Measurements from ENCODE around the gene FGFBP3.
A peak's percentile ranks its signal among the peaks of the same experiment; 100 is the strongest.

The FGFBP3 gene

DNA sequence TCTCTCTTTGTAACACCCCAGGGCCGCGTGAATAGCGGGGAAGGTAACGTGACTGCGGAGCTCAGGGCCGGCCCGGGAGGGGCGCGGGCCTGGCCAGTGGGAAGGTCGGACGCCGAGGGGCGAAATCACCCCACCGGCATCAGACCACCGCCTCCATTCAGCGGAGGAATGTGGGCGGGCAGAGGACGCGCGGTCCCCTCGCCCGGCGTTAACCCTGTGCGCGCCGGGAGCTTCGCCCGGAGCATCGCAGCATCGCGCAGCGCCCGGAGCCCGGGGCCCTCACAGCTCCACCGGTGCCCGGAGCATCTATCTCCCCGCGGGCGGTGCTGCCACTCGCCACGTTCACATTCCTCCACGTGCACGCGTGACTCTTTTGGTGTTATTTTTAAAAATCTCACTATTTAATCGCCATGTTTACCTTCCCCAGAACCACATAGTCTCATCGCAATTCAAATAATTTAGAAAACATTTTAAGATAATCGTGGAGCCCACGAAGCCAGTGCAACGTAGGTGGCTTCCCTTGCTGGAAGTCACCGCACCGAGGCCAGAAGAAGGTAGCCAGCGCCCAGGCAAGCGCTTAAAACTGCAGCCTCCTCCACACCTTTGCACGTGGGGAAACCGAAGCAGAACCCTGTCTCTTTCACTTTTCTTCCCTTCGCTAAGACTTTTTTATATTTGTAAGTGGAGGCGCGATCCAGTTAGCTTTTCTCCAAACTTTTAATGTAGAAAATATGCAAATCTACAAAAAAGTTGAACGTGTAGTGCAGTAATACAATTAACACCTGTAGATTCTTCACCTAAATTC is 21.8 kb downstream of the FGFBP3 start:
- peak; percentile 61 for DNase-seq (ENCODE audit: low read depth)
- TF ChIP-seq, protein P1, sequence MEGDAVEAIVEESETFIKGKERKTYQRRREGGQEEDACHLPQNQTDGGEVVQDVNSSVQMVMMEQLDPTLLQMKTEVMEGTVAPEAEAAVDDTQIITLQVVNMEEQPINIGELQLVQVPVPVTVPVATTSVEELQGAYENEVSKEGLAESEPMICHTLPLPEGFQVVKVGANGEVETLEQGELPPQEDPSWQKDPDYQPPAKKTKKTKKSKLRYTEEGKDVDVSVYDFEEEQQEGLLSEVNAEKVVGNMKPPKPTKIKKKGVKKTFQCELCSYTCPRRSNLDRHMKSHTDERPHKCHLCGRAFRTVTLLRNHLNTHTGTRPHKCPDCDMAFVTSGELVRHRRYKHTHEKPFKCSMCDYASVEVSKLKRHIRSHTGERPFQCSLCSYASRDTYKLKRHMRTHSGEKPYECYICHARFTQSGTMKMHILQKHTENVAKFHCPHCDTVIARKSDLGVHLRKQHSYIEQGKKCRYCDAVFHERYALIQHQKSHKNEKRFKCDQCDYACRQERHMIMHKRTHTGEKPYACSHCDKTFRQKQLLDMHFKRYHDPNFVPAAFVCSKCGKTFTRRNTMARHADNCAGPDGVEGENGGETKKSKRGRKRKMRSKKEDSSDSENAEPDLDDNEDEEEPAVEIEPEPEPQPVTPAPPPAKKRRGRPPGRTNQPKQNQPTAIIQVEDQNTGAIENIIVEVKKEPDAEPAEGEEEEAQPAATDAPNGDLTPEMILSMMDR (conservative IDR thresholded peaks at IDR 0.05; ENCODE audit: low read depth, low read length), result no peak
- H3K4me3 ChIP-seq (ENCODE audit: low read depth, low read length), result peak overlapping the region; percentile 67

DNA sequence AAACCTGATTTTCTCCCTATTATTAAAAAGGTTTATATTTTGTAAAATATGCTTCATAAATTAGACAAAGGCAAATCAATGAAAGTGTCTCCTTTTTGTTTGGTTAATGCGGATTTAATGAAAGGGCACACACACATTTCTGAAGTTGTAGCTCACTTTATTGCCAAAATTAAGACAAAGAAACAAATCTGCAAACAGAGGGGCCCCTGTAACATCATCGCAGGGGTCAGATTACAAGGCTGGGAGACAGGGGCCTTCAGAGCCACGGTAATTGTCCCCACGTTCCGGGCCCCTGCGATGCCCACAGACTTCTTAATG is 22.4 kb downstream of the FGFBP3 start:
- DNase-seq (ENCODE audit: low read depth), result no peak
- peak overlapping the region; percentile 67 for H3K4me3 ChIP-seq (ENCODE audit: low read depth, low read length)
- TF ChIP-seq, protein P1 (conservative IDR thresholded peaks at IDR 0.05; ENCODE audit: low read depth, low read length), result no peak

DNA sequence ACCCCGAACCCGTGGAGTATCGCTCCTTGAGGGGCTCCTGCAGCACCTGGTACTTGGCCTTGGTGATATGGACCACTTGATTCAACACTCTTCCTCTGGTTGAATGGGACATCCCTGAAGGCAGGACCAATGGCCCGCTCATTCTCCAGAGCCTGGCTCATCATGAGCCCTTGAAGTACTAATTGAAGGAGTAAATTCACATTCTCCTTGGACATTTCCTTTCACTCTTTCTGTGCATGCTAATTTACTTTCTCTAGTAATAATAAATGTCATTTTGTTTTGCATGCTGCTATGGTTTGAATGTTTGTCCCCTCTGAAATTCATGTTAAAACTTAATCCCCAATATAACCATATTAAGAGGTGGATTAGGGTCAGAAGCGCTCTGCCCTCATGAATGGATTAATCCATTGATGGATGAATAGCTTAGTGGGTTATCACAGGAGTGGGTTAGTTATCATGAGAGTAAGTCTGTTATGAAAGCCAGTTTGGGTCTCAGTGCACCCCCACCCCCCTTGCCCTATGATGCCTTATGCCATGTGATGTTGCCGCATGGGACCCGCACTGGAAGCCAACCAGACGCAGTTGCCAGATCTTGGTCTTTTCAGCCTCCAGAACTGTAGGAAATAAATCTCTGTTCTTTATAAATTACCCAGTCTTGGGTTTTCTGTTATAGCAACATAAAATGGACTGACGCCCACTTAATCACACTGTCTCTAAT is 23.8 kb downstream of the FGFBP3 start:
- no peak for DNase-seq (ENCODE audit: low read depth)
- no peak overlapping the region for H3K4me3 ChIP-seq (ENCODE audit: low read depth, low read length)
- TF ChIP-seq, protein P1 (conservative IDR thresholded peaks at IDR 0.05; ENCODE audit: low read depth, low read length), result no peak

DNA sequence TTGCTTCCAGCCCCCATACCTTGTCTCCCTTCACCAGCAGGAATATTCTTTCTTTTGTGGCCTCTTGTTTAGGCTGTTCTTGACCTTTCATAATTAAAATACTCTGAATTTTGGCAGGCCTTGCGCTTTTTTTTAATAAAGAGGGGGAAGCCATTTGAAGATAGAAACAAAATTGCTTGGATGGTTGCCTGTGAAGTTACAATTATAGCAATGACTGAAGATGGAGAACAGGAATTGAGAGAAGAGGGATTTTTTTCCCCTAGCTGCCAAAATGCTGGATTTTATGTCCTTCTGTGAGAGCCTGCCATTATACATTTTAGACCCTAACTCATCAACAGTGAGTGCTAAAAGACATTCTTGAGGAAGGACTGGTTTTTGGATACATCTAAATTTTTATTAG is 24.8 kb downstream of the FGFBP3 start:
- H3K4me3 ChIP-seq (ENCODE audit: low read depth, low read length), result no peak overlapping the region

DNA sequence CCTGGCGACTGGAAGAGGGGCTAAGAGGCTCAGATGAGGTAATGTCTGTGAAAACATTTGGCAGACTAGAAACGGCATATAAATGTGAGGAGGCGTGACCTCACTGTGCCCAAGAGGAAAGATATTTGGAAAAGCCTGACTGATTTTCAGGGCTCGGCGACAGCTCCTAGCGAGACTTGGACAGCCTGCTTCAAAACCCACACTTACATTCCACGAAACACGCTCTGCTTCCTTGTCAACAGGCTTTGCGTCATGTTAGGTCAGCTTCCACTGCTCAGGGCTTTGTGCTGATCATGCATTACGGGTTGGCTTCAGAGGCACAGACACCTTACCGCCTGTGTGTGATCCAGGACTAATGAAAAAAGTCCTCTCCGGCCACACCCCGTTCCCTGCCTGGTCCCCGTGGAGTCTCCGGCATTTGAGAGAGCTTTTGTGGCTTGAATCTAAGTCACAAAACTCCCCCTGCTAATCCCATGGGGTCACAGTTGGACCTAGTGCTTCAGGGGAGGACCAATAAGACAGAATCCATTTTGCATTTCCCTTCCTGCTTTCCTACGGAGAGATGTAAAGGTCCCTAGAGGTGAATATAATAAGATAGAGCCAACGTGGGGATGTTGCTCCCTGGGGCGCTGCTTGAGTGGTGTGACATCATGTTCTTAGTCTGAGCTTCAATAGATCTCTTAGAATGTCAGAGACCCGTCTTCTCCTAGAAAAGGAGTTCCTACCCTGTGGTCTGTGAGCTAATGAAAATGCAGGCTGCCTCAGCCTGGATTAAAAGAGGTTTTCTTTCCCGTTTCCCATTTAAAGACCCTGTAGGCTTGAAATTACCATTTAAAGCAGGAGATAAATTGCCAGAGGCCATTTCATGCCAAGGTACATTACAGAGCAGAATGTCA is 25.5 kb downstream of the FGFBP3 start:
- H3K4me3 ChIP-seq (ENCODE audit: low read depth, low read length), result no peak overlapping the region
- DNase-seq (ENCODE audit: low read depth), result peak; percentile 80
- TF ChIP-seq, protein P1 (conservative IDR thresholded peaks at IDR 0.05; ENCODE audit: low read depth, low read length), result no peak

More for the DNA sequence above, 24.8 kb downstream of the FGFBP3 start:
- TF ChIP-seq, protein P1 (conservative IDR thresholded peaks at IDR 0.05; ENCODE audit: low read depth, low read length), result no peak
- no peak for DNase-seq (ENCODE audit: low read depth)

DNA sequence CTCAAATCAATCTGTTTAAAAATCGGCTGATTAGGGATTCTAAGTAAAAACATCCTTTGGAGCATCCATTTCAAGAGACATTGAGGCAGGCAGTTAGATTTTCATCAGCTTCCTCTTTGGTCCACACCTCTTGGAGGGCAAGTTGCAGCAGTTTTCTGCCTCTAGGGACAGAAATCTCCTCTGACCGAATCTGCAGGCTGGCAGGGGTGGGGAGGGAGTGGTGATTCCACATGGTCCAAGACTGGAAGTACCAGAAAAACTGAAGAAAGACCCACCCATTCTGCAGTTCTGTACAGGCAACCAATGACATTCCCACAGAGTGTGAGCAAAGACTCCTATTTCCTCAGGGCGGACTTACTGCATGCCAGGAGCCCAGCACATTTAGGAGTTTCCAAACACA is 29.0 kb downstream of the FGFBP3 start:
- no peak for DNase-seq (ENCODE audit: low read depth)
- H3K4me3 ChIP-seq (ENCODE audit: low read depth, low read length), result no peak overlapping the region
- TF ChIP-seq, protein P1 (conservative IDR thresholded peaks at IDR 0.05; ENCODE audit: low read depth, low read length), result no peak

Data from choroid plexus epithelial cell (primary cell).